VCaP (cell line): ENCODE results near the gene RNF40.

Experiments used
- H3K27ac ChIP-seq: fragments of 450-650 bp; 2 replicates; pipeline ENCODE4 v1.5.1; 2017
- CTCF ChIP-seq: fragments of 450-650 bp; conservative IDR thresholded peaks from 2 replicates; pipeline ENCODE4 v1.5.1; 2017; ENCODE audit warnings: mild to moderate bottlenecking, moderate library complexity

RNF40 gene

GRCh38 chr16:30761928-30762902 lies at the start of gene RNF40, which contains the start of gene CFAP119:
Gene RNF40, plus strand, starts transcription at chr16:30762322. Its CDS starts 224 bp downstream, at chr16:30762546.
Gene CFAP119, minus strand, starts transcription at chr16:30762062. Its CDS starts 314 bp downstream, at chr16:30761748.
- TF ChIP-seq CTCF, result no peak
- H3K27ac ChIP-seq, result peak within 1 kb of the TSS; percentile 75

GRCh38 chr16:30715750-30716445 lies 46.2 kb upstream of the RNF40 start:
- TF ChIP-seq CTCF, result no peak

GRCh38 chr16:30720086-30720485 lies 42.0 kb upstream of the RNF40 start:
- no peak overlapping the region for H3K27ac ChIP-seq
- no peak for TF ChIP-seq CTCF

More at GRCh38 chr16:30715750-30716445, 46.2 kb upstream of the RNF40 start:
- no peak overlapping the region for H3K27ac ChIP-seq

GRCh38 chr16:30720694-30721093 lies 41.4 kb upstream of the RNF40 start:
- no peak overlapping the region for H3K27ac ChIP-seq
- no peak for TF ChIP-seq CTCF

GRCh38 chr16:30721167-30721566 lies 41.0 kb upstream of the RNF40 start:
- TF ChIP-seq CTCF, result no peak
- H3K27ac ChIP-seq, result no peak overlapping the region

GRCh38 chr16:30721606-30722005 lies 40.5 kb upstream of the RNF40 start:
- no peak overlapping the region for H3K27ac ChIP-seq
- TF ChIP-seq CTCF, result no peak

GRCh38 chr16:30722443-30722842 lies 39.7 kb upstream of the RNF40 start:
- no peak overlapping the region for H3K27ac ChIP-seq
- TF ChIP-seq CTCF, result no peak
